ENCODE data around the gene ACTC1.

ACTC1 gene

DNA sequence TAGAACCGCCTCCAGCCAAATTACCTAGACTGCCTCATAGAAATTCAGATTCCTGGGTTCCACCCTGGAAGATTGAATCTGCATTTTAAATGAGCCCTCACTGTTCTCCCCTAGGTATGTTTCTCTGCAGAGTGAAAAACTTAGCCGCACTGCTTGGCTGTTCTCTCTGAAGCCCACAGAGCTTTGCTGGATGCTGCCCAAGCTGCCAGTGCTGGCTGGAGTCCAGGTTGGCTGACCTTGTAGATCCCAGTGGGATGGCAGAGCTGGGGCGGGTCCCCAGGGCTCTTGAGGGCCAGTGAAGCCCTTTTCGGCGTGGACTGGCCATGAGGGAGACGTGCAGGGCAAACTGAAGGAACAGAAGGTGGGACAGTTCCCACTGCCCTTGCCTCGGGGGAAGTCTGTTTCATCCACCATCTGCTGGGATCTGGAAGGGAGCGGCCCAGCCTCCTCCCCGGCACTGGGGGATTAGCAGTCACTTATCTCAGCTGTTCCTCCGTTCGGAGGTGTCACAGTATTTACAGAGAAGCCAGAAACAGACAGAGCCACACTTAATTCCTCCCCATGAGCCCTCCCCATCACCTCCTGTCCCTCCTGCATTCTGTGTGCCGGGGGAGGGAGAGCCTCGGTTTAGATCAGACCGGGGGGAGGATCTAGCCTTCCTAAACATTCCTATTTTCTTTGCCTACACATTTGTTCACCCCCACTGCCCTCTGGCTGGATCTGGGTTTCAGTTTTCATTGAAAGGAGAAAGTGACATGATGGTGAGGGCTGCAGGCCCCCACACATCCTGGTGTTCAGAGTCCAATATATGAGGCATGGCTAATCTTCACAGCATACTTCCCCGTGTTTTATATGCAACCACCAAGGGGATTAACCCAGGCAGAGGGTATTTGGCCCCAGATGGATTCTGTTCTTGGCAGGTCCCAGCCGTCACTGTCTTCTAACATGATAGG lies 4.1 kb upstream of the ACTC1 start:
- no peak for DNase-seq (ENCODE audit: low spot score)

DNA sequence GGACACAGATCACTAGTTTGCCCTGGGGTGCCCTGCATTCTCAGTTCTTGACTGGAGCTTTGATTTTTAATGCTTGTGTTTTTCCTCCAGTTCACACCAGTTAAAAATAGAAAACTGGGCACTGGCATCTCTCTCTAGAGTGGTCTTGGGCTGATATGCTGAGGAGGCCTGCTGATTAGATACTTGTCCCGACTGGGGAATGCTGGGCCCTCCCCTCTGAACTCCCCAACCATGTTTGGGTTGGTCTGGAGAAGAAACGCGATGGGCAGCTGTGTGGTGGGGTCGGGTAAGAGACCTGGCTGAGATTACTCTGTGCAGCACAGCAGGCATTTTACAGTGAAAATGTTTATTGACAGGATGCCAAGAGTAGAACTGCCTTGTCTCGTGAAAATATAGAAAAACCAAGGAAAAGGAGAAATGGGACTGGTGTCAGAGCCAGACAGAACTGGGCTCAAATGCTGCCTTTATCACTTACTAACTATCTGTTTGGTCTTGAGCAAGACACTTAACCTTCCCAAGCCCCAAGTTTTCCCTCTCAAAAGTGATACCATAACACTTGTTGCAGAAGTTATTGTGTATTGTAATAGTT lies 1.6 kb upstream of the ACTC1 start:
- DNase-seq (ENCODE audit: low spot score) = no peak

DNA sequence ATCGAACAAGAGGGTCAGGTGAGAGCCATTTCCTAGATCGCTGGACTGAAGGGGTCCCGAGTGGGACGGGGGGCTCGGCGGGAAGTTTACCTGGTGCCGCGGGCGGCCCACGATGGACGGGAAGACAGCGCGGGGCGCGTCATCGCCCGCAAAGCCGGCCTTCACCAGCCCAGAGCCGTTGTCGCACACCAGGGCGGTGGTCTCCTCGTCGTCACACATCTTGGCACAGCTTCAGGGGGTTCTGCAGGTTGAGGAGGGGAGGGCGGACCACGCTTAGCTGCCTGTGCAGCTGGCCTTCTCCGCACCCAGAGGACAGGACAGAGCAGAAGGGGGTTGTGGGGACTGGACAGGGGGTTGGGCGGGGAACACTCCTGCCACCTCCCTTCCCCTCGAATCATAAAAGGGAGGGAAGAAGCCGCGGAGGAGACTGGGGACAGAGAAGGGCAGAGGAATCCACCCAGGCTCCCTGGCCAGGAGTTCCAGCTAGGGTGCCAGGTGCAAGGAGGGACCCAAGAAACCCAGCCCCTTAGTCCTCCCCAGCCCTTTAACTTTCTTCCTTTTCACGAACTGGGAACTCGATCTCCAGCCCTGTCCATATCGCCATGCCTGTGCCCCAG lies 651 bp downstream of the ACTC1 start:
- no peak for DNase-seq (ENCODE audit: low spot score)

GRCh38 chr15:34793901-34794300 lies 1.4 kb downstream of the ACTC1 start:
- DNase-seq (ENCODE audit: low spot score) = no peak

- no peak for DNase-seq (ENCODE audit: low spot score)
Measured at GRCh38 chr15:34793071-34793470, 2.3 kb downstream of the ACTC1 start.

DNA sequence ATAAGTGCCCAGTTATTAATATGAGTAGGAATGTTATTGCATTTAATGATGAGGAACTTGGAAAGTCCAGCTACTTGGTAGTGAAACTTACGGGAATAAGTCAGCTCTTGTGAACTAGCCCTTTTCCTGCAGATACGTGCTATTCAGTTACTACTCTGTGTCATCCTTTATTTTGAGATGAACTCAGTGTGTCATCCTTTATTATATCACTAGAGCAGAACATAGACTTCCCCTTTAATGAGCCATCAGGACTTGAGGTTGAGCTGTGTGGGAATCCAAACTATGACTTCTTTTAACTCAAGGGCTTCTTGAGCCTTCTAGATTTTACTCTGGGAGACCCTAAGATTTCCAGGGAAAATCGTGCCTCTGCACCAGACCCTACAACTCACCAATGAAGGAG lies 3.6 kb downstream of the ACTC1 start:
- no peak for DNase-seq (ENCODE audit: low spot score)

DNA sequence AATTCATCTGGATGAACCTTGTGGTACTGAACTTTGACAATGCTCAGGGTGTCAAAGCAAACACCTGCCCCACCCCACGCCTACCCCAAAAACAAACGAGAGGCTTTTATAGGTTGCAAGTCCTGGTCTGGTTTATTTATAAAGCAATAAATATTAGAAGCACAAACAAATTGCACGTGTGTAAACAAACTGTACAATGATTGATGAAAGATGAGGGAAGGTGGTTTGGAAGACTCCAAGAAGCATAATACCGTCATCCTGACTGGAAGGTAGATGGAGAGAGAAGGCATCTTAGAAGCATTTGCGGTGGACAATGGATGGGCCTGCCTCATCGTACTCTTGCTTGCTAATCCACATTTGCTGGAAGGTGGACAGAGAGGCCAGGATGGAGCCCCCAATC lies 5.2 kb downstream of the ACTC1 start:
- DNase-seq (ENCODE audit: low spot score) = no peak

DNA sequence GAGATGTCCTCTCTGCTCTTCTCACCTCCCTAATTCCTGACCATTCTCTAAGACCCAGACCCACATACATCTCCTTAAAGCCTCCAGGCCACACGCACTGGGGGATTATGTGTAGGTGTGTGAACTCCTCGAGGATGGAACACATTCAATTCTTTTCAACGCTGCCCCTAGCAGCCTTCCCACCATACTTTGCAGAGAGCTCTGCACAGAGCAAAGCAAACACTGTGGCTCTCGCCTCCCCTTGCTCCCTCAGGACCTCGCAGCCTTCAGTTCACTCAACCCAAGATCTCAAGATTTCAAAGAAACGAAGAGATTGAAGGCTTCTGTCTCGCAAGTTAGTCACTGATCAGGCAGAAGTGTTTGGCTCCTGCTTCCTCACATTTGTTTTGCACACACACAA lies 6.0 kb downstream of the ACTC1 start:
- DNase-seq (ENCODE audit: low spot score) = no peak

GRCh38 chr15:34786206-34786605 lies 9.1 kb downstream of the ACTC1 start:
- no peak for DNase-seq (ENCODE audit: low spot score)

- no peak for DNase-seq (ENCODE audit: low spot score)
Measured at GRCh38 chr15:34783991-34784390, 11.4 kb downstream of the ACTC1 start.

DNA sequence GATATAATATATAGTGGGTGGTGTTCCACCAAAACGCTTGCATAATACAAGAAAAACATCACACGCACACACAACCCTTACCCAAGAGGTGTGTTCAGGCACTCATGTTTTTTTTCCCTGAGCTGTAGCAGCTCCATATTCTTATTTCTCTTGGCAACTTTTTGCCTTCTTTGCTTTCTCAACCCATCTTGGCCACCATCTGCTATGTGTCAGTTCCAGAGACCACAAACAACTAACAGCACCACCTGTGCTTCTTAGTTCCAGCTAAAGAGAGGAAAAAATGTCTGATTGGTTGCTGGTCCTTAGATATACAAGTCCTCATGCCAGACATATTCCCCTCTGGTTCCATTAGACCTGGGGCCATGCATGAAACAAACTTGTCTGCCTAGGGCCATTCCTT lies 11.9 kb downstream of the ACTC1 start:
- no peak for DNase-seq (ENCODE audit: low spot score)

DNA sequence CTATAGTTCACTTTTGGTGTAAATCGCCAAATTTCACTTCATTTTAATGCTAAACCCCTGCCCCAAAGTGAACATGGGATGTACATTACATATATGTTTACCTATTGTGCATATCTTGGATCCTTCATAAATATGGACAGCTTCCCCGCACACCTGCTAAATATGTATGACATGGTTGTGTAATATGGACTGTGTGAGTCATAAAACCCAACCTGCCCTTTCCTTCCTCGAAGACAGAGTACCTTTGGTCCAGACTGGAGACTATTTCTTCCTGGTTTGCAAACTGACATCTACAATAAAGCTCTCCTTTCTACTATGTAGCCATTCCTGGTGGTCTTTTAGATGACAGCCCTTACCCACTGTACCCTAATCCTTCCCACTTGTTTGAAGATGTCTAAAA lies 12.4 kb downstream of the ACTC1 start:
- no peak for DNase-seq (ENCODE audit: low spot score)

- DNase-seq (ENCODE audit: low spot score) = no peak
Measured at GRCh38 chr15:34780725-34781124, 14.6 kb downstream of the ACTC1 start.

DNA sequence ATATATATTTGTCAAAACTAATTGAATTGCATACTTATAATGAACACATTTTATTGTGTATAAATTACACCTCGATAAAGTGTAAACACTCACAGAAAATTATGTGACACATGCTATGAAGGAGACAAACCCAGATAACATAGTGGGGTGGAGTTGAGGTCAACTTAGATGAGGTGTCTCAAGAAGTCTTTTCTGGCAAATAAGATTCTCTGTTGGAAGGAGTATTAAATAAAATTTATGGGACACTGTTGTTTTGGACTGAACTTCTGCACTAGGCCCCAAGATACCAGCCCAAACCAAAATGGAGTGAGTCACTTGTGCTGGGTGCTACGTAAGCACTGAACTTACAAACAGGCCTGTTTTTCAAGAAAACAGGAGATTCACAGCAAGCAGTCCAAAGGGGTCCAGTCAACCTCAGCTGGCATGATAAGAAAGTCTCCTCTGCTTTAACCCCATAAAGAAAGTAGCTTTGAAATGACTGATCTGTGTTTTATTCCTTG lies 18.7 kb downstream of the ACTC1 start:
- no peak for DNase-seq (ENCODE audit: low spot score)

DNA sequence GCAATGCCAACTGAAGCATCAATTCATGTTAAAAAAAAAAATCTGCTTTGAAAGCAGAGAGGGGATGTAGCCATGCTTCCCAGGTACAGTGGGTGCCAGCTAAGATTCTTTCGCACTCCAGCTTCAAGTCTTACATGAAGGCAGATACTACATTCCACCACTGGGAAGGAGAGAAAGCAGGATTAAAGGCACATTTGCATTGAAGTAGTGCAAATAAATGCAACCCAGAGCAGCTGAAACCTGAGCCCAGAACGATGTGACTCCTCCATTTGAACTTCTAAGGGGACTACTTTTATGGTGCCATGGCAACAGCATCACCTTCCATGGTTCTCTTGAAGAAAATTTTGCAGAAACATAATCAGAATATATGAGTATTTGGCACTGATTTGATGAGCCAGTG lies 21.4 kb downstream of the ACTC1 start:
- DNase-seq (ENCODE audit: low spot score) = no peak

DNA sequence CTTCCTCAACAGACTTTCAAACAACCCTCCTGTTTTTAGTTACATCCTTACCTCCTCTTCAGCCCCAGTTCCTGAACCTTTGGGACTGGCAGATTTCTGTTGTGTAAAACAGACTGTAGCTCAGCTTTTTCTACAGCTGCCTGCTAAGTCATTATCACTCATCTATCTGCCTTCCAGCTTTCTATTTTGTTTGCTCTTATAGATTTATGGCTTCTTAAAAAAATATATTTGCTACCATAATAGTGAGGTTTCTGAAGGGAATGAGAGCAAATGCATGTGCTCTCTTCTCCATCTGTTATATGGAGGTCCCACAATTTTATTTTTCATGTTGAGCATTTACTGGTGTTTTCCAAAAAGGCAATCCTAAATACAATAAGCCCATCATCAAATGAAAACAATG lies 22.3 kb downstream of the ACTC1 start:
- no peak for DNase-seq (ENCODE audit: low spot score)

GRCh38 chr15:34772312-34772711 lies 23.0 kb downstream of the ACTC1 start:
- DNase-seq (ENCODE audit: low spot score) = no peak

DNA sequence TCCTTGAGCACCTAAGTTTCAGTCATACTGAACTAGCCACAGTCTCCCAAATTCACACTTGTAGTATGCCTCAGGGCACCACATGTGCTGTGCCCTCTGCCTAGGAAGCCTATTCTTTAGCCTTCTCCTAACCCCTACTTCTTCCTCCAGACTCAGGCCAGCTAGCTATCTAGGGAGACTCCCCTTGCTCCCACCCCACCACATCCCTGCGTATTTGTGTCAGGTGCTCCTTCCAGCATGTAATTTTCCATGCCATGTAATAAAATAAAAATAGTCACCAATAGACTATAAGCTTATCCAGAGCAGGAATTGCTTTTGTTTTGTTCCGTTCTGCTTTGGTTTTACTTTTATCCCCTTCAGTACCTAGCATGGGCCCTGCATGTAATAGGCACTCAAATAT lies 25.6 kb downstream of the ACTC1 start:
- DNase-seq (ENCODE audit: low spot score) = no peak

GRCh38 chr15:34768530-34768929 lies 26.8 kb downstream of the ACTC1 start:
- no peak for DNase-seq (ENCODE audit: low spot score)

DNA sequence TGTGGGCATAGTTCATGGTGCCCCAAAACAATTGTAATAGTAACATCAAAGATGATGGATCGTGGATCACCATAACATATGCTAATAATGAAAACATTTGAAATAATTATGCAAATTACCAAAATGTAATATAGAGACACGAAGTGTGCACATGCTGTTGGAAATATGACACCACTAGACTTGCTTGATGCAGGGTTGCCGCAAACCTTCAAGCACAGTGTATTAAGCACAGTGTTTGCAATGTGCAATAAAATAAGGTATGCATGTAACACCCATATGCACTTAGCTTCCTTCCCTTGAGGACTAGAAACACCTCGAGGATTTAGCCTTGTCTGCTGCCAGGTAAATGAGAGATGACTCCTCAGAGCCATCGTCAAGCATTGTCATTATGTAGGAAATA lies 29.6 kb downstream of the ACTC1 start:
- DNase-seq (ENCODE audit: low spot score) = no peak

- no peak for DNase-seq (ENCODE audit: low spot score)
Measured at GRCh38 chr15:34760909-34761308, 34.4 kb downstream of the ACTC1 start.

DNA sequence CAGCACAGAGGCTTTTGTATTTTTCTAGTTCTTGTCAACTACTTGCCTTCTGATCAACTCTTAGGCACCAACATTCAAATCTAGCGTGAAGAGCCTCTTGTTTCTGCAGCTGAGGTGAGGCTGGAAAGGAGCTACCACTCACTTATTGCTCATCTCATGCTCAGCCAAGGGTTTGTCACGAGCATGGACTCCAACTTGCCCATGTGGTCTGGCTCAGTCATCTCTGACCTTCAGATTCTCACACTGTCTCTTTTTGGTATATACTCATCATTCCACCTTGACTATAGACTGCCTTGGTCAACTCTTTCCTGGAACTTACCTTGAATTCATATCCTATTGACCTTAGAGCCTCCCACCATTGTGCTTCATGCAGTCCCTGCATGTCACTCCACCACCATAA lies 35.4 kb downstream of the ACTC1 start:
- no peak for DNase-seq (ENCODE audit: low spot score)

GRCh38 chr15:34759347-34759746 lies 36.0 kb downstream of the ACTC1 start:
- no peak for DNase-seq (ENCODE audit: low spot score)
